ENCODE measurements around the gene GNG13. TPM values are rescaled to one million over a fixed set of nuclear protein-coding genes. Genes with fewer than 3 reads are reported as not detected.

Gene GNG13
- total RNA-seq, 1 donor from 2014 or later = not detected

- ATAC-seq (no peak), DNase-seq (no peak)
- Histone ChIP-seq H3K4me3 (no peak overlapping the region), H3K36me3 (no peaks in the 10 kb centered on the region), H3K27me3 (no peaks in the 10 kb centered on the region), H3K9me3 (no peaks in the 10 kb centered on the region), H3K27ac (no peak overlapping the region), H3K4me1 (no peaks in the 10 kb centered on the region)
- intact Hi-C loops (cut with DNase I) = no loop called here
- TF ChIP-seq, protein P1, sequence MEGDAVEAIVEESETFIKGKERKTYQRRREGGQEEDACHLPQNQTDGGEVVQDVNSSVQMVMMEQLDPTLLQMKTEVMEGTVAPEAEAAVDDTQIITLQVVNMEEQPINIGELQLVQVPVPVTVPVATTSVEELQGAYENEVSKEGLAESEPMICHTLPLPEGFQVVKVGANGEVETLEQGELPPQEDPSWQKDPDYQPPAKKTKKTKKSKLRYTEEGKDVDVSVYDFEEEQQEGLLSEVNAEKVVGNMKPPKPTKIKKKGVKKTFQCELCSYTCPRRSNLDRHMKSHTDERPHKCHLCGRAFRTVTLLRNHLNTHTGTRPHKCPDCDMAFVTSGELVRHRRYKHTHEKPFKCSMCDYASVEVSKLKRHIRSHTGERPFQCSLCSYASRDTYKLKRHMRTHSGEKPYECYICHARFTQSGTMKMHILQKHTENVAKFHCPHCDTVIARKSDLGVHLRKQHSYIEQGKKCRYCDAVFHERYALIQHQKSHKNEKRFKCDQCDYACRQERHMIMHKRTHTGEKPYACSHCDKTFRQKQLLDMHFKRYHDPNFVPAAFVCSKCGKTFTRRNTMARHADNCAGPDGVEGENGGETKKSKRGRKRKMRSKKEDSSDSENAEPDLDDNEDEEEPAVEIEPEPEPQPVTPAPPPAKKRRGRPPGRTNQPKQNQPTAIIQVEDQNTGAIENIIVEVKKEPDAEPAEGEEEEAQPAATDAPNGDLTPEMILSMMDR (IDR thresholded peaks at IDR 0.05) = no peak
Measured at GRCh38 chr16:750485-750884, 50.0 kb downstream of the GNG13 start.

- no peaks in the 10 kb centered on the region for H3K4me1 ChIP-seq
- DNase-seq (no peak), ATAC-seq (no peak)
- no peaks in the 10 kb centered on the region for H3K9me3 ChIP-seq
- intact Hi-C loops (cut with DNase I) = no loop called here
- H3K36me3 ChIP-seq = no peaks in the 10 kb centered on the region
- TF ChIP-seq, protein P1 (IDR thresholded peaks at IDR 0.05) = no peak
- peaks cover 3% of the 10 kb centered on the region for H3K27me3 ChIP-seq
- H3K27ac ChIP-seq = no peak overlapping the region
- H3K4me3 ChIP-seq = no peak overlapping the region
Measured at GRCh38 chr16:749010-749409, 51.5 kb downstream of the GNG13 start.

Small RNA genes lying within 50 kb of the gene (microRNA-seq; reads per million reads assigned to microRNA genes)
- not detected for gene MIR662 (ENCODE audit: borderline microRNAs expressed)

Other genes starting within 250 kb of the GNG13 start
- gene PRR35, start 240.3 kb downstream of the GNG13 start, total RNA-seq = not detected
- 0.98 TPM for gene NHLRC4, start 233.7 kb downstream of the GNG13 start, total RNA-seq
- 59.4 TPM for gene PIGQ, start 230.8 kb downstream of the GNG13 start, total RNA-seq
- 47.6 TPM for gene RAB40C, start 210.7 kb downstream of the GNG13 start, total RNA-seq
- 1.5 TPM for gene WFIKKN1, start 169.7 kb downstream of the GNG13 start, total RNA-seq
- gene METTL26, start 164.4 kb downstream of the GNG13 start, total RNA-seq = 53.5 TPM
- gene MCRIP2, start 158.9 kb downstream of the GNG13 start, total RNA-seq = 57.9 TPM
- gene WDR90, start 151.4 kb downstream of the GNG13 start, total RNA-seq = 23.2 TPM
- gene RHOT2, start 132.6 kb downstream of the GNG13 start, total RNA-seq = 92.5 TPM
- gene RHBDL1, start 125.1 kb downstream of the GNG13 start, total RNA-seq = 2.0 TPM
- gene STUB1, start 120.3 kb downstream of the GNG13 start, total RNA-seq = 98.9 TPM
- 51.3 TPM for gene JMJD8, start 116.4 kb downstream of the GNG13 start, total RNA-seq
- 12.9 TPM for gene WDR24, start 110.3 kb downstream of the GNG13 start, total RNA-seq
- 3.6 TPM for gene FBXL16, start 94.9 kb downstream of the GNG13 start, total RNA-seq
- gene METRN, start 85.6 kb downstream of the GNG13 start, total RNA-seq = 30.4 TPM
- 30.5 TPM for gene ANTKMT, start 79.6 kb downstream of the GNG13 start, total RNA-seq
- gene CCDC78, start 74.3 kb downstream of the GNG13 start, total RNA-seq = 0.78 TPM
- 8.9 TPM for gene HAGHL, start 73.6 kb downstream of the GNG13 start, total RNA-seq
- 24.2 TPM for gene CIAO3, start 59.7 kb downstream of the GNG13 start, total RNA-seq
- 93.3 TPM for gene MSLN, start 40.0 kb downstream of the GNG13 start, total RNA-seq
- 14.2 TPM for gene RPUSD1, start 12.4 kb downstream of the GNG13 start, total RNA-seq
- 12.3 TPM for gene CHTF18, start 12.1 kb downstream of the GNG13 start, total RNA-seq
- gene LMF1, start 170.2 kb upstream of the GNG13 start, total RNA-seq = 19.0 TPM
- 0.81 TPM for gene SOX8, start 181.0 kb upstream of the GNG13 start, total RNA-seq